HepG2 (cell line): Measurements from ENCODE around the gene LRRTM2. TPM values are rescaled to one million over a fixed set of nuclear protein-coding genes. Genes with fewer than 3 reads are reported as not detected.

ENCODE experiments used
- ATAC-seq: fragments of 200-7000 bp; cut with Tn5 transposase; 3 replicates; pipeline ENCODE4 v1.9.1; 2020; ENCODE audit warnings: mild to moderate bottlenecking, moderate library complexity
- BruUV-seq: library from RNA; stranded (reverse); fragments of 400-500 nt; replicated peaks from 2 replicates; lab custom pipeline; 2021; lab: Mats Ljungman, UMichigan
- CTCF ChIA-PET: fragments of 300-600 bp; formaldehyde crosslinking; extraction: SDS; loops from one replicate; lab custom pipeline; 2021; ENCODE audit warnings: low total read pairs, inconsistent platforms, low intra/inter-chr PET ratio; lab: Yijun Ruan, JAX
- POLR2A ChIA-PET: fragments of 350-600 bp; sonication (Branson Sonifier 250); formaldehyde crosslinking; loops from one replicate; lab custom pipeline; 2020; ENCODE audit warnings: antibody characterized with exemption, inconsistent platforms; lab: Yijun Ruan, JAX
- DNase-seq: peaks from one replicate; pipeline ENCODE4 v3.0.0-alpha.2; 2015; ENCODE audit warnings: low spot score
- FAIRE-seq: peaks from 3 replicates; lab custom pipeline; 2011; peaks lifted over from hg19 to GRCh38; lab: Jason Lieb, UNC
- H2AFZ ChIP-seq: one replicate; pipeline ENCODE4 v1.6.1; 2011; ENCODE audit warnings: low read length, inconsistent platforms
- H3K27ac ChIP-seq: fragments of 300-600 bp; 3 replicates; pipeline ENCODE4 v1.8.0; 2011; ENCODE audit warnings: mixed run types, mild to moderate bottlenecking, mixed read lengths, low read length, inconsistent platforms; ENCODE audit not compliant: insufficient read depth; ENCODE audit errors: extremely low read length
- H3K27me3 ChIP-seq, 2 experiments: fragments of 200-600 bp in 1 of 2; 2 replicates in 1 of 2; 3 replicates in 1 of 2; pipeline versions ENCODE4 v1.6.0 to v1.8.0; 2011; ENCODE audit warnings: low read length in 2 of 2, mild to moderate bottlenecking in 2 of 2, moderate library complexity in 2 of 2, inconsistent platforms in 1 of 2; ENCODE audit not compliant: insufficient read depth in 2 of 2, control insufficient read depth in 1 of 2
- H3K36me3 ChIP-seq, 2 experiments: fragments of 200-600 bp in 1 of 2; replicated peaks in 1 of 2; 2 replicates in 1 of 2; 3 replicates in 1 of 2; pipeline versions ENCODE4 v1.5.1 to v1.8.0; 2011; ENCODE audit warnings: low read length in 2 of 2, inconsistent platforms in 1 of 2; ENCODE audit not compliant: insufficient read depth in 2 of 2, control insufficient read depth in 1 of 2
- H3K4me1 ChIP-seq: 2 replicates; pipeline ENCODE4 v1.5.1; 2012; ENCODE audit warnings: low read length, inconsistent platforms; ENCODE audit not compliant: insufficient read depth
- H3K4me2 ChIP-seq: 2 replicates; pipeline ENCODE4 v1.6.0; 2011; ENCODE audit warnings: low read depth, low read length, inconsistent platforms
- H3K4me3 ChIP-seq, 3 experiments: fragments of 200-600 bp in 1 of 3; sonication (generic), shearing (Covaris generic) in 1 of 3; replicated peaks in 1 of 3; 2 replicates each; pipeline ENCODE4 v1.5.1; 2011 to 2016; ENCODE audit warnings: low read length in 3 of 3, inconsistent platforms in 2 of 3, low read depth in 2 of 3, mild to moderate bottlenecking in 2 of 3, control low read depth in 1 of 3, mixed read lengths in 1 of 3; ENCODE audit not compliant: insufficient read depth in 1 of 3
- H3K79me2 ChIP-seq: one replicate; pipeline ENCODE4 v1.6.1; 2011; ENCODE audit warnings: low read length, inconsistent platforms; ENCODE audit not compliant: insufficient read depth
- H3K9ac ChIP-seq: 2 replicates; pipeline ENCODE4 v1.6.0; 2011; ENCODE audit warnings: mild to moderate bottlenecking, low read depth, low read length, inconsistent platforms; ENCODE audit not compliant: insufficient read depth
- H3K9me3 ChIP-seq: 2 replicates; pipeline ENCODE4 v1.5.1; 2012; ENCODE audit warnings: mild to moderate bottlenecking, low read length
- H4K20me1 ChIP-seq: 2 replicates; pipeline ENCODE4 v1.6.0; 2011; ENCODE audit warnings: inconsistent platforms, mild to moderate bottlenecking, low read length, moderate library complexity; ENCODE audit not compliant: insufficient read depth
- ARHGAP35 ChIP-seq: sonication (generic); formaldehyde crosslinking; IDR thresholded peaks from 2 replicates; pipeline ENCODE4 v1.9.0; 2022; ENCODE audit warnings: mild to moderate bottlenecking, inconsistent platforms, moderate library complexity, missing genetic modification reagents, borderline replicate concordance
- MNT ChIP-seq: fragments of 450-650 bp; IDR thresholded peaks from 2 replicates; pipeline ENCODE4 v1.6.1; 2016
- REST ChIP-seq, 2 experiments: IDR thresholded peaks; 2 replicates each; pipeline ENCODE4 v1.6.1; 2011 to 2012; ENCODE audit warnings: low read length in 2 of 2, borderline replicate concordance in 1 of 2, low read depth in 1 of 2, mild to moderate bottlenecking in 1 of 2, moderate library complexity in 1 of 2
- in situ Hi-C: cut with HindIII; loops from 2 replicates; pipeline ENCODE4 v1.10.0; 2017; ENCODE audit warnings: low pct_unique_long_range_greater_than_20kb; ENCODE audit not compliant: extremely low pct_ligation_motif_present
- intact Hi-C: fragments of 100-400 bp; cut with micrococcal nuclease; formaldehyde crosslinking; loops from one replicate; pipeline ENCODE4 v1.10.0; 2022; ENCODE audit not compliant: unreplicated experiment
- polyA plus RNA-seq, 8 experiments: library from polyadenylated mRNA; depleted of rRNA in 3 of 8; stranded (reverse) in 7 of 8; unstranded in 1 of 8; fragments of >200 nt; fragmentation: Illumina TruSeq in 4 of 8; extraction: Trizol in 4 of 8; gene quantifications; 2 replicates each; pipeline versions ENCODE4 v1.2.1 to v1.2.3, GENCODE V29; 2011 to 2016; ENCODE audit warnings: low read depth in 4 of 8, missing spikeins in 1 of 8, mixed read lengths in 1 of 8; ENCODE audit not compliant: insufficient read depth in 1 of 8
- total RNA-seq, 5 experiments: library from RNA; depleted of rRNA; stranded (reverse); fragments of >200 nt; fragmentation: Illumina TruSeq; extraction: Trizol; gene quantifications; 2 replicates each; pipeline ENCODE4 v1.2.3, GENCODE V29; 2016; ENCODE audit warnings: low read depth in 1 of 5

Gene LRRTM2
- total and polyA plus RNA-seq, 2 of the 13 experiments (the other 11 are each of a cell fraction or from before 2014, with no cell fraction given) = not detected

GRCh38 chr5:138890644-138891043, 15.5 kb upstream of the LRRTM2 start:
- H3K27ac ChIP-seq = no peak overlapping the region
- CTCF ChIA-PET = no interaction called here
- 0 out of 2 replicates have a peak, but pooled peaks cover 8% of the 10 kb centered on the region for H3K4me1 ChIP-seq
- no peaks in the 10 kb centered on the region for H3K9me3 ChIP-seq
- intact Hi-C loops = no loop called here
- H3K9ac ChIP-seq = no peak overlapping the region
- POLR2A ChIA-PET = no interaction called here
- TF ChIP-seq REST (IDR thresholded peaks at IDR 0.05; ENCODE audit: borderline replicate concordance in 1 of 2, low read depth in 1 of 2, low read length in 2 of 2) (no peak), ARHGAP35 (CRISPR knock-in tag) (no peak), MNT (no peak)
- TF ChIP-seq, all 625 proteins: peak for 0
- no peak for ATAC-seq
- no TSS peak for BruUV-seq
- in situ Hi-C loops = no loop called here
- no peak overlapping the region for H2AFZ ChIP-seq
- no peak for FAIRE-seq
- no peak overlapping the region for H3K4me2 ChIP-seq
- no peaks in the 10 kb centered on the region for H3K79me2 ChIP-seq
- H3K27me3 ChIP-seq = no peaks in the 10 kb centered on the region
- H4K20me1 ChIP-seq = no peaks in the 10 kb centered on the region
- DNase-seq = no peak
- peaks cover 18 to 44% of the 10 kb centered on the region in 2 experiments for H3K36me3 ChIP-seq
- H3K4me3 ChIP-seq = no peak overlapping the region
